Breast epithelium (tissue), 4 donors: ENCODE results near the gene STIMATE. TPM values are rescaled to one million over a fixed set of nuclear protein-coding genes. Genes with fewer than 3 reads are reported as not detected.

ENCODE experiments used
- DNase-seq, 2 donors: peaks; one replicate each; pipeline ENCODE4 v3.0.0-alpha.2; 2019; ENCODE audit warnings: low spot score in 2 of 2
- H3K27ac ChIP-seq, 2 donors: fragments of 200-600 bp; sonication (generic) in 1 of 2; one replicate each; pipeline ENCODE4 v1.5.1; 2016 to 2019; ENCODE audit warnings: mild to moderate bottlenecking in 1 of 2
- H3K27me3 ChIP-seq, 2 donors: fragments of 200-600 bp; sonication (generic) in 1 of 2; one replicate each; pipeline versions ENCODE4 v1.5.1 to v1.6.0; 2017 to 2019; ENCODE audit warnings: control low read depth in 1 of 2, mild to moderate bottlenecking in 1 of 2
- H3K36me3 ChIP-seq: fragments of 200-600 bp; one replicate; pipeline ENCODE4 v1.5.1; 2019
- H3K4me1 ChIP-seq, 2 donors: fragments of 200-600 bp; sonication (generic); one replicate each; pipeline ENCODE4 v1.5.1; 2016 to 2019; ENCODE audit warnings: control low read depth in 1 of 2
- H3K4me3 ChIP-seq, 3 donors: fragments of 200-600 bp; sonication (generic); 1 replicate in 2 of 3; 2 replicates in 1 of 3; pipeline ENCODE4 v1.5.1; 2016 to 2019; ENCODE audit warnings: mild to moderate bottlenecking in 3 of 3, moderate library complexity in 2 of 3
- H3K9me3 ChIP-seq, 2 donors: fragments of 200-600 bp; sonication (generic) in 1 of 2; one replicate each; pipeline ENCODE4 v1.5.1; 2016 to 2019; ENCODE audit warnings: control low read depth in 1 of 2
- CTCF ChIP-seq, 3 donors: fragments of 450-650 bp; IDR thresholded peaks; one replicate each; pipeline ENCODE4 v1.5.1; 2016 to 2017; ENCODE audit warnings: antibody characterized with exemption in 3 of 3, mild to moderate bottlenecking in 3 of 3, moderate library complexity in 3 of 3
- POLR2A ChIP-seq: fragments of 450-650 bp; IDR thresholded peaks from one replicate; pipeline ENCODE4 v1.6.1; 2016; ENCODE audit warnings: antibody characterized with exemption, mild to moderate bottlenecking, moderate library complexity
- POLR2AphosphoS5 ChIP-seq, 3 donors: sonication (generic); formaldehyde crosslinking; IDR thresholded peaks; one replicate each; pipeline ENCODE4 v1.6.1; 2017; ENCODE audit warnings: antibody characterized with exemption in 3 of 3
- intact Hi-C: fragments of 100-400 bp; cut with DNase I; formaldehyde crosslinking; loops from one replicate; pipeline ENCODE4 v1.15.1; 2023; ENCODE audit warnings: low total_unique reads
- total RNA-seq, 3 donors: library from RNA; depleted of rRNA; stranded (reverse); fragments of >200 nt; gene quantifications; one replicate each; pipeline ENCODE4 v1.1.0, GENCODE V29; 2016

STIMATE gene
- total RNA-seq, 3 donors from 2014 or later: 14.0 to 18.7 (median 14.7) TPM

- TF ChIP-seq CTCF (IDR thresholded peaks at IDR 0.05): no peak
- no peak for TF ChIP-seq POLR2A
- TF ChIP-seq POLR2AphosphoS5 (IDR thresholded peaks at IDR 0.05): no peak
- Histone ChIP-seq H3K27ac (peak overlapping the region; percentile 73 to 77), H3K9me3 (no peaks in the 10 kb centered on the region), H3K4me1 (peaks cover 0 to 6% of the 10 kb centered on the region in 2 donors), H3K27me3 (no peaks in the 10 kb centered on the region), H3K36me3 (no peaks in the 10 kb centered on the region), H3K4me3 (no peak overlapping the region)
- DNase-seq: no peak
- intact Hi-C loops: no loop called here
Measured at GRCh38 chr3:52891615-52892081, 5.7 kb downstream of the STIMATE start.

- no peaks in the 10 kb centered on the region for H3K36me3 ChIP-seq
- peak overlapping the region; percentile 73 to 77 for H3K27ac ChIP-seq
- no peak for TF ChIP-seq POLR2AphosphoS5 (IDR thresholded peaks at IDR 0.05)
- H3K4me3 ChIP-seq: no peak overlapping the region
- intact Hi-C loops: no loop called here
- no peak for DNase-seq
- H3K9me3 ChIP-seq: no peaks in the 10 kb centered on the region
- peaks cover 0 to 6% of the 10 kb centered on the region in 2 donors for H3K4me1 ChIP-seq
- H3K27me3 ChIP-seq: no peaks in the 10 kb centered on the region
Measured at GRCh38 chr3:52891164-52891563, 6.2 kb downstream of the STIMATE start.

- H3K27ac ChIP-seq: no peak overlapping the region
- no peak for TF ChIP-seq CTCF (IDR thresholded peaks at IDR 0.05)
- TF ChIP-seq POLR2AphosphoS5 (IDR thresholded peaks at IDR 0.05): no peak
- no peak for TF ChIP-seq POLR2A
Measured at GRCh38 chr3:52890735-52891134, 6.6 kb downstream of the STIMATE start.

GRCh38 chr3:52889901-52890300, 7.4 kb downstream of the STIMATE start:
- Histone ChIP-seq H3K27me3 (no peaks in the 10 kb centered on the region), H3K9me3 (no peaks in the 10 kb centered on the region), H3K4me1 (peaks cover 0 to 6% of the 10 kb centered on the region in 2 donors), H3K36me3 (no peaks in the 10 kb centered on the region), H3K4me3 (no peak overlapping the region), H3K27ac (no peak overlapping the region)
- no peak for TF ChIP-seq CTCF (IDR thresholded peaks at IDR 0.05)
- no peak for TF ChIP-seq POLR2A
- no peak for TF ChIP-seq POLR2AphosphoS5 (IDR thresholded peaks at IDR 0.05)
- DNase-seq: no peak
- intact Hi-C loops: no loop called here

More at GRCh38 chr3:52890735-52891134, 6.6 kb downstream of the STIMATE start:
- no peak for DNase-seq
- Histone ChIP-seq H3K36me3 (no peaks in the 10 kb centered on the region), H3K27me3 (no peaks in the 10 kb centered on the region), H3K4me3 (no peak overlapping the region), H3K4me1 (peaks cover 0 to 6% of the 10 kb centered on the region in 2 donors), H3K9me3 (no peaks in the 10 kb centered on the region)
- intact Hi-C loops: no loop called here

GRCh38 chr3:52887166-52887565, 10.2 kb downstream of the STIMATE start:
- TF ChIP-seq CTCF (IDR thresholded peaks at IDR 0.05) (no peak), POLR2A (no peak), POLR2AphosphoS5 (IDR thresholded peaks at IDR 0.05) (no peak)
- H3K36me3 ChIP-seq: no peaks in the 10 kb centered on the region
- no peaks in the 10 kb centered on the region for H3K9me3 ChIP-seq
- no peak overlapping the region for H3K27ac ChIP-seq
- no peak for DNase-seq
- intact Hi-C loops: no loop called here
- no peaks in the 10 kb centered on the region for H3K27me3 ChIP-seq
- H3K4me1 ChIP-seq: peaks cover 0 to 5% of the 10 kb centered on the region in 2 donors
- no peak overlapping the region for H3K4me3 ChIP-seq
